ENCODE measurements around the gene USP21. TPM values are rescaled to one million over a fixed set of nuclear protein-coding genes. Genes with fewer than 3 reads are reported as not detected.

Gene USP21
- polyA plus RNA-seq, 2 of the 4 experiments (the other 2 are of a cell fraction) = 22.6 to 23.6 TPM

DNA sequence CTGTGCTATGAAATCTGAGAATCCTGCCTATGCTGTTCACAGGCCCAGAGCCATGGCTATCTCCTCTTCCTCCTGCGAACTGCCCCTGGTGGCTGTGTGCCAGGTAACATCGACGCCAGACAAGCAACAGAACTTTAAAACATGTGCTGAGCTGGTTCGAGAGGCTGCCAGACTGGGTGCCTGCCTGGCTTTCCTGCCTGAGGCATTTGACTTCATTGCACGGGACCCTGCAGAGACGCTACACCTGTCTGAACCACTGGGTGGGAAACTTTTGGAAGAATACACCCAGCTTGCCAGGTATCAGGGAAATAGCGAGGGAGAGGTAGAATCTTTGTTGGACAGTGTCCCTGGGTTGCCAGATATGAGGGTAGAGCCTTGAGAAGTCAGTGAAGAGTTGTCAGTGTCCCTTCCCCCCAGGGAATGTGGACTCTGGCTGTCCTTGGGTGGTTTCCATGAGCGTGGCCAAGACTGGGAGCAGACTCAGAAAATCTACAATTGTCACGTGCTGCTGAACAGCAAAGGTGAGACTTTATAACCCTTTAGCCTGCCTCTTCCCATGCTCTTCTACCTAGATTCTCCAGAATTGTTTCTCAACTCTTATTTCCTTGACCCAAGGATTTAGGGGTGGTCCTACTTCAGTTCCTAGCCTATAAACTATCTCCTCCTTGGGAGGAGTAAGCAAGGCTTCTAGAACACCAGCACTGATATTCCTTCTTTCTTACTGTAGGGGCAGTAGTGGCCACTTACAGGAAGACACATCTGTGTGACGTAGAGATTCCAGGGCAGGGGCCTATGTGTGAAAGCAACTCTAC lies 40.0 kb upstream of the USP21 start:
- DNase-seq (ENCODE audit: low read depth in 1 of 2, low spot score in 1 of 2) (peak; percentile 85 to 89), ATAC-seq (peak; percentile 77 to 81), FAIRE-seq (no peak)
- ChIA-PET CTCF (interaction anchor here (6.1 kb wide), 1 partner anchor 21 kb away, joined by 40 read pairs; the partner anchor contains the start of gene KLHDC9), POLR2A (no interaction called here)
- H3K4me2 ChIP-seq = peak overlapping the region; percentile 91
- TF ChIP-seq, protein P1, sequence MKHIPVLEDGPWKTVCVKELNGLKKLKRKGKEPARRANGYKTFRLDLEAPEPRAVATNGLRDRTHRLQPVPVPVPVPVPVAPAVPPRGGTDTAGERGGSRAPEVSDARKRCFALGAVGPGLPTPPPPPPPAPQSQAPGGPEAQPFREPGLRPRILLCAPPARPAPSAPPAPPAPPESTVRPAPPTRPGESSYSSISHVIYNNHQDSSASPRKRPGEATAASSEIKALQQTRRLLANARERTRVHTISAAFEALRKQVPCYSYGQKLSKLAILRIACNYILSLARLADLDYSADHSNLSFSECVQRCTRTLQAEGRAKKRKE (CRISPR knock-in tag; IDR thresholded peaks at IDR 0.05; ENCODE audit: low read depth) = no peak
- TF ChIP-seq, protein P2, sequence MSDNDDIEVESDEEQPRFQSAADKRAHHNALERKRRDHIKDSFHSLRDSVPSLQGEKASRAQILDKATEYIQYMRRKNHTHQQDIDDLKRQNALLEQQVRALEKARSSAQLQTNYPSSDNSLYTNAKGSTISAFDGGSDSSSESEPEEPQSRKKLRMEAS (IDR thresholded peaks at IDR 0.05) = no peak
- TF ChIP-seq POLR2A (IDR thresholded peaks at IDR 0.05; ENCODE audit: low read length) (no peak), RAD21 (conservative IDR thresholded peaks at IDR 0.05 in 1 of 2, IDR thresholded peaks at IDR 0.05 in 1 of 2) (0 out of 5 replicates have a peak, but pooled peaks of 1 of the 2 experiments have one; percentile 9), FOSB (CRISPR knock-in tag; IDR thresholded peaks at IDR 0.05) (peak; percentile 45; the same call in 1 of the 2 replicates), HOXB13 (CRISPR knock-in tag; IDR thresholded peaks at IDR 0.05; ENCODE audit: low read depth) (no peak), HDAC2 (IDR thresholded peaks at IDR 0.05) (no peak), CTCF (IDR thresholded peaks at IDR 0.05) (peak; percentile 23; the same call in 2 of the 3 replicates)
- peak overlapping the region; percentile 83; the same call in 2 of the 3 replicates for H3K4me3 ChIP-seq
- peaks cover 42% of the 10 kb centered on the region for H3K4me1 ChIP-seq
- H3K9me3 ChIP-seq = no peaks in the 10 kb centered on the region
- WGBS (ENCODE audit: missing lambda C conversion rate) = 69% methylated on average over 10 of the region's 10 CpGs
- H3K27ac ChIP-seq = peak overlapping the region; percentile 87 to 97; a peak in 5 of 6 replicates

GRCh38 chr1:161121042-161121650 lies 38.2 kb upstream of the USP21 start:
- FAIRE-seq = no peak
- POLR2A ChIA-PET = interaction anchor here (2.0 kb wide), 1 partner anchor 11 kb away, joined by 10 read pairs; the partner anchor contains the start of gene DEDD
- Histone ChIP-seq H3K4me3 (no peak overlapping the region), H3K9me3 (no peaks in the 10 kb centered on the region), H3K27ac (no peak overlapping the region), H3K4me1 (peaks cover 24% of the 10 kb centered on the region), H3K4me2 (no peak overlapping the region)
- WGBS (ENCODE audit: missing lambda C conversion rate) = 94% methylated on average over 3 of the region's 3 CpGs
- ATAC-seq = no peak
- DNase-seq (ENCODE audit: low read depth in 1 of 2, low spot score in 1 of 2) = no peak
- TF ChIP-seq KDM5A (IDR thresholded peaks at IDR 0.05) (no peak), ESRRA (IDR thresholded peaks at IDR 0.05; ENCODE audit: borderline replicate concordance, low read length) (no peak), SREBF2 (IDR thresholded peaks at IDR 0.05) (no peak), HDAC2 (IDR thresholded peaks at IDR 0.05) (no peak), ZC3H11A (IDR thresholded peaks at IDR 0.05) (no peak), BHLHE40 (IDR thresholded peaks at IDR 0.05; ENCODE audit: low read depth, low read length) (no peak), FOXS1 (CRISPR knock-in tag; IDR thresholded peaks at IDR 0.05) (no peak), CHD4 (IDR thresholded peaks at IDR 0.05; ENCODE audit: borderline replicate concordance) (no peak), ZFP36 (IDR thresholded peaks at IDR 0.05; ENCODE audit: borderline replicate concordance, partially characterized antibody) (no peak), HOXB13 (CRISPR knock-in tag; IDR thresholded peaks at IDR 0.05; ENCODE audit: low read depth) (no peak)
- TF ChIP-seq, protein P3, sequence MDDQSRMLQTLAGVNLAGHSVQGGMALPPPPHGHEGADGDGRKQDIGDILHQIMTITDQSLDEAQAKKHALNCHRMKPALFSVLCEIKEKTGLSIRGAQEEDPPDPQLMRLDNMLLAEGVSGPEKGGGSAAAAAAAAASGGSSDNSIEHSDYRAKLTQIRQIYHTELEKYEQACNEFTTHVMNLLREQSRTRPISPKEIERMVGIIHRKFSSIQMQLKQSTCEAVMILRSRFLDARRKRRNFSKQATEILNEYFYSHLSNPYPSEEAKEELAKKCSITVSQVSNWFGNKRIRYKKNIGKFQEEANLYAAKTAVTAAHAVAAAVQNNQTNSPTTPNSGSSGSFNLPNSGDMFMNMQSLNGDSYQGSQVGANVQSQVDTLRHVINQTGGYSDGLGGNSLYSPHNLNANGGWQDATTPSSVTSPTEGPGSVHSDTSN (IDR thresholded peaks at IDR 0.05) = no peak
- CTCF ChIA-PET = interaction anchor here (1.0 to 1.3 kb wide), 3 partner anchors 50 to 254 kb away, joined by 3 to 6 read pairs (median 3); no protein-coding TSS in a partner anchor
